Skeletal muscle satellite cell (primary cell): ENCODE results near the gene SIGLEC12.

Source experiments
- H3K27me3 ChIP-seq: 2 replicates; pipeline ENCODE4 v1.7.0; 2013; ENCODE audit warnings: low read length; ENCODE audit not compliant: control insufficient read depth, insufficient read depth
- H3K36me3 ChIP-seq: 2 replicates; pipeline ENCODE4 v1.7.0; 2013; ENCODE audit warnings: mild to moderate bottlenecking, control low read depth, low read length; ENCODE audit not compliant: insufficient read depth
- H3K4me1 ChIP-seq: 2 replicates; pipeline ENCODE4 v1.7.0; 2013; ENCODE audit warnings: low read length; ENCODE audit not compliant: control insufficient read depth, insufficient read depth
- H3K4me2 ChIP-seq: 2 replicates; pipeline ENCODE4 v1.7.0; 2013; ENCODE audit warnings: mild to moderate bottlenecking, low read length
- H3K4me3 ChIP-seq: 2 replicates; pipeline ENCODE4 v1.7.0; 2013; ENCODE audit warnings: low read length
- H3K9ac ChIP-seq: 2 replicates; pipeline ENCODE4 v1.7.0; 2013; ENCODE audit warnings: mild to moderate bottlenecking, low read depth, low read length, moderate library complexity
- H3K9me3 ChIP-seq: replicated peaks from 2 replicates; pipeline ENCODE4 v1.7.0; 2013; ENCODE audit warnings: mild to moderate bottlenecking, control low read depth, low read length

SIGLEC12 gene

DNA sequence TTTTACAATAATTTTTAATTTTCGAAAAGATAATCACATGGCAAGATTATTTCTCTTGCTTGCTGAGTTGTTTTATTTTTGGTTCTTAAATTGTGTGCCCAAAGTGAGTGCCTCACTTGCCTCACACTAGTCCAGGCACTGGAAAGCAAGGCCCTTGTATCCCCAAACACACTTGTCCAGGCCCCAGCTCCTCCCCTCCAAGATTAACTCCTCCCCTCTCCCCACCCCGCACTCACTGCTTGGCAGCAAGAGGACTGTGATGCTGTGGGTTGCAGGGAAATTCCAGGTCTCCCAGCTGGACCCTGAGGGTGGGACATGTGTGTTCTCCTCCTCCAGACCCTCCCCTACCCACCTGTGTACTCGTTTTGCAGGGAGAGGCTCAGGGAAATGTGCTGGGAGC is 3.9 kb downstream of the SIGLEC12 start:
- Histone ChIP-seq H3K27me3 (no peaks in the 10 kb centered on the region), H3K36me3 (no peaks in the 10 kb centered on the region), H3K4me1 (no peaks in the 10 kb centered on the region), H3K4me2 (no peak overlapping the region), H3K9me3 (peaks cover 6% of the 10 kb centered on the region), H3K4me3 (no peak overlapping the region), H3K9ac (no peak overlapping the region)

DNA sequence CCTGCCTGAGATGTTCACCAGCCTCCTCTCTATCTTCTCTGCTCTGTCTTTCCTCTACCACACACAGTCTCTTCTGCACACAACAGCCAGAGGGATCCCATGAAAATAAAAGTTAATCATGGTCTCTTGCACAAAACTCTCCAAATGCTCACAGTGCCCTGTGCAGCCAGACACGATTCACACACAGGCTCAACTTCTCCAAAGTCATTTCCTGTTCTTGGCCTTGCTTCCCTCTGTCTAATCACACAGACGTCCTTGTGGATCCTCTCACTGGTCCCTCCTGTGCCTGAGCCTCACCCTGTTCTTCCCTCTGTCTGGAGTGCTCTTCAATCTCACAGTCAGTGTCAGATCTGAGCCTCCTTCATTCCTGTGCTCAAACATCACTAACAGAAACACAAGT is 7.8 kb downstream of the SIGLEC12 start:
- H3K4me3 ChIP-seq, result no peak overlapping the region
- no peaks in the 10 kb centered on the region for H3K36me3 ChIP-seq
- H3K9ac ChIP-seq, result no peak overlapping the region
- no peaks in the 10 kb centered on the region for H3K27me3 ChIP-seq
- H3K4me1 ChIP-seq, result no peaks in the 10 kb centered on the region
- H3K9me3 ChIP-seq, result peaks cover 6% of the 10 kb centered on the region
- no peak overlapping the region for H3K4me2 ChIP-seq

DNA sequence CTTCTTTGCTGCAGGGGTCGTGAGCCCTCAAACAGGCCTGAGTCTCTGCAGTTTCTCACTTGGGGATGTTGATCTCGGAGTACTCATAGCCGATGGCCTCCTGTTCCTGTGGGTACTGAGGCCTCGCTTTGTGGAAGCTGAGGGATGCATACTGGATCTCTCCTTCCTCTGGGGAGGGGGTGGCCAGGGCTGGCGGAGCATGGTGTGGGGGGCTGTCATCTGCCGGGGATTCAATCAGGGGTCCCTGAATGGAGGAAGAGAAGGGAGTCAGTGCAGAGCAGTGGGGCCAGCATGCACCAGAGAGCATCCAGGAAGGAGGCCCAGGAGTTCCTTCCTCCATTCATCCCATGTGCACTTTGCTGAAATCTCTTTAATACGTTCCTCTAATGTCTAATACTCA is 10.0 kb downstream of the SIGLEC12 start:
- Histone ChIP-seq H3K4me1 (no peaks in the 10 kb centered on the region), H3K4me3 (no peak overlapping the region), H3K4me2 (no peak overlapping the region), H3K9ac (no peak overlapping the region), H3K9me3 (peaks cover 2% of the 10 kb centered on the region), H3K27me3 (no peaks in the 10 kb centered on the region), H3K36me3 (no peaks in the 10 kb centered on the region)

DNA sequence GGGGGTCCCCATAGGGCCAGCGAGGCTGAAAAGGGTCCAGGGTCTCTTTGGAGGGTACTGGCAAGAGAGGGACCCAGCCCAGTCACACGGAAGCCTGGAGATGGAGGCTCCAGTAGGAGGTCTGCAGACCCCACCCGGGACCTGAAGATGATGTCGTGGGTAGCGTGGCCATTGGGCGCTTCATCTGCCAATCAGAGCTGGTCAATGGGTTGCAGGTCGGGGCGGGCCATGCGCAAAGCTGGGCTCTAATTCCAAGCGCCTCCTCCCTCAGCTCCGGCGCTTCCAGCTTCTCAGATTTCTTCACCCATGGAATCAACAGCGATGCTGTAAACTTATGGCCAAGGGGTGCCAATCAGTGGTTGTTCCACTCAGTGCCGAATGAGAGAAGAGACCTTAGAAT is 10.9 kb downstream of the SIGLEC12 start:
- Histone ChIP-seq H3K4me3 (no peak overlapping the region), H3K36me3 (no peaks in the 10 kb centered on the region), H3K9ac (no peak overlapping the region), H3K4me2 (no peak overlapping the region), H3K9me3 (peaks cover 5% of the 10 kb centered on the region), H3K27me3 (no peaks in the 10 kb centered on the region), H3K4me1 (no peaks in the 10 kb centered on the region)

DNA sequence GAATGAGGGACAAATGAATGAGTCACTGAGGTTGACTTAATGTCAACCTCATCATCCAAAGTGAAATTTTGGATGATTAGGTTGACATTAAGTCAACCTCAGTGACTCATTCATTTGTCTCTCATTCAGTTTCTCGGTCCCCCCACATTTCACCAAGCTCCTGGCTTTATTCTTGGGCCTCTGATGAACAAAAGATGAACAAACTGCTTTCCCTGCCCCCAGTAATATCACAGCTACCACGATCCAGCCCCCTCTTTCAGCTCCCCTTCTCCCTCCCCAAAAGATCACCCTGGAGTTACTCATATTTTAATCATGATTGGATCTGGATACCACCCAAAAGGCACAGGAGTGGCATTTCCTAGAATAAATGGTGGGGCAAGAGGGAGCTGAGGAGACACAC is 12.5 kb downstream of the SIGLEC12 start:
- Histone ChIP-seq H3K27me3 (no peaks in the 10 kb centered on the region), H3K4me2 (no peak overlapping the region), H3K36me3 (no peaks in the 10 kb centered on the region), H3K4me1 (no peaks in the 10 kb centered on the region), H3K4me3 (no peak overlapping the region), H3K9ac (no peak overlapping the region), H3K9me3 (peaks cover 13% of the 10 kb centered on the region)

DNA sequence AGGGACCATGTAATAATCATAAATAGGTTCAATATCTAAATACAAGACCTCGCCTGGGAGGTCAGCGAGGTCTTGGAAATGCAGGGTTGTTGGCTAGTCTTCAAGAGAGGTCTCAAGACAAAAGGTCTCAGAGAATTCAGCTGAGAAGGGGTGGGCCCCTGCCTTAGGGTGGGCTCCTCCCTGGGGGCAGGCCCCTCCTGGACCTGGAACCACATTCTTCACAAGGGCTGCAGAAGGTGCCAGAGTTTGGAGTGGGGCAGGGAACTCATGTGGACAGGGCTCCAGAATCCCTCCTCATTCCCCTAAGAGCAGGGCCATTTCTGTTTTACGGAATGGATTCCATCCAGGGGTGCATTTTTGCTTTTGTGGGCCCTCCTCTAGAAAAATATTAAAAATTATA is 13.1 kb downstream of the SIGLEC12 start:
- no peaks in the 10 kb centered on the region for H3K36me3 ChIP-seq
- H3K27me3 ChIP-seq, result no peaks in the 10 kb centered on the region
- peaks cover 14% of the 10 kb centered on the region for H3K9me3 ChIP-seq
- no peak overlapping the region for H3K4me3 ChIP-seq
- H3K4me2 ChIP-seq, result no peak overlapping the region
- no peaks in the 10 kb centered on the region for H3K4me1 ChIP-seq
- no peak overlapping the region for H3K9ac ChIP-seq

DNA sequence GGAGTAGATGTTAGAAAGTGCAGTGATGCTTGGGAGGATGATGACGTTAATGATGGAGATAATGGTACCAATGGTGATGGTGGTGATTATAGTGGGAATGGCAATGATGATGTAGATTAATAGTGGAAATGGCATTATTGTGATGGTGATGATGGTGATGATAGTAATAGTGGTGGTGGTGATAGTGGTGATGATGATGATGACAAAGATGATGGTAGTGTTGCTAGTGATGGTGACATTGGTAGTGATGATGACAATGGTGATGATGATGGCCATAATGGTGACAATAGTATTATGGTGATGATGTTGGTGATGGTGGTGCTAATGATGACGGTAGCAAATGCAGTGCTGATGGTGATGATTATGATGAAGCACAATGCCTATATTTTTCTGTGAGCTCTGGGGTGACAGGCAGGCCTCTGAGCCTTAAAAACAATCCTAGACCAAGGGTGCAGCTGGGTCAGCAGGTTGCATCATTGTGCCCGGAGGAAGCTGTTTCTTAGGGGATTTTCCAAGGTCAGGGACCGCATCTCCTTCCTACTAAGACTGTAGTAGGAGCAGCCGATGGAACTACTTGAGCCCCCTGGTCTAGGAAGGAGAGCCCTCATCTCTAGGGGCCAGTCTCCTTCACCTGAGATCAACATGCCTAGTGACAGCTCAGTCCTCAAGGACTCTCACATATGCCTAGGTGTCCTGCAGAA is 15.5 kb downstream of the SIGLEC12 start:
- H3K27me3 ChIP-seq, result no peaks in the 10 kb centered on the region
- no peaks in the 10 kb centered on the region for H3K36me3 ChIP-seq
- no peak overlapping the region for H3K4me2 ChIP-seq
- no peaks in the 10 kb centered on the region for H3K4me1 ChIP-seq
- H3K9me3 ChIP-seq, result peaks cover 13% of the 10 kb centered on the region
- H3K4me3 ChIP-seq, result no peak overlapping the region
- no peak overlapping the region for H3K9ac ChIP-seq

DNA sequence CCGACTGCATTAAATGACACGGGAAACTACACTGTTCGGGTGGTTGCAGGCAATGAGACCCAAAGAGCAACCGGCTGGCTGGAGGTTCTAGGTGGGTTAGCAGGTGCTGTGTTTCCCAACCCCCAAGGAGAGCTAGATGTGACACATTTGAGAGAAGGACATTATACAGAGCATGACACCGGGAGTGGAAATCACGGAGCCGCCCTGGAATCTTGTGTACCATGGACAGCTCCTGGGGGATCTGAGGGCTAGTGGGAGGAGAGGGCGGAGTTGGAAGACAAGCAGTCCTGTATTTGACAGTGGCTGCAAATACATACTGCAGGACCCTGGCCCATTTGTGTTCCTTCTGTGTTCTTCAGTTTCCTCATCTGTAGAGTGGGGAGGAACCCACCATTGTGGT is 21.0 kb downstream of the SIGLEC12 start:
- Histone ChIP-seq H3K4me1 (no peaks in the 10 kb centered on the region), H3K9me3 (peaks cover 13% of the 10 kb centered on the region)

DNA sequence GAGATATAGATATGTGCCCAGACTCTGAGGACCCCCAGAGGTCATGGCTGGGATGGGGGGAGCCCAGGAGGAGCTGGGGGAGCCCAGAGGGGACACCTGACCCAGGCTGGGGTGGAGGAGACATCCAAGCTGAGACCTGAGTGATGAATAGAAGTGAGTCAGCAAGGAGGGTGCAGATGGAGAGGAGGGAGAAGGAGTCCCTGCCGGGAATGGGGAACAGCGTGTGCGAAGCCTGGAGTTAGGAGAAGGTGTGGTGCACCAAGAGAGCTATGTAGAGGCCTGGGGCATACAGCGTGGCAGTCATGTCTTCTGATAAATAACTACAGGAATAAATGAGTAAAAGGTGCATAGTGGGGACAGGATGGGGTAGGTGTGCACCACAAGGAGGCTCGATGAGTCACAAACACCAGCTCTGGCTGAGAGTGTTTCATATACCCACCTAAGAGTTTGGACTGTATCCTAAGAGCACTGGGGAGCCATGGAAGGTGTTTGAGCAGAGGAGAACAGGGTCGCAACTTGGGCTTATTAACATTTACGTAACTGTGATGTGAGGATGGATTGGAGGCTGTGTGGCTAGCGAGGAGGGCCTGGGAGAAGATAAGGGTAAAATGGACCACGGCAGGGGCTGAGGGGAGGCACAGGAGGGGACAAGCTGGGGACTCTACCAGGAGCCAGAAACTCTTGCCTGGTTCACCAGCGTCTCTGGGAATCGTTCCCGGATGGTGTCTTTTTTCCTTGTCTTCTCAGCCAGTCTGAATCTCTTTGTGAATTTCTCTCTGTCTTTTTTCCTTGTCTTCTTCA is 21.9 kb downstream of the SIGLEC12 start:
- peaks cover 8% of the 10 kb centered on the region for H3K9me3 ChIP-seq
- H3K4me3 ChIP-seq, result no peak overlapping the region
- H3K9ac ChIP-seq, result no peak overlapping the region
- H3K4me1 ChIP-seq, result no peaks in the 10 kb centered on the region
- no peaks in the 10 kb centered on the region for H3K36me3 ChIP-seq
- H3K4me2 ChIP-seq, result no peak overlapping the region
- no peaks in the 10 kb centered on the region for H3K27me3 ChIP-seq

More for the DNA sequence above, 21.0 kb downstream of the SIGLEC12 start:
- no peak overlapping the region for H3K9ac ChIP-seq
- no peak overlapping the region for H3K4me3 ChIP-seq
- no peaks in the 10 kb centered on the region for H3K27me3 ChIP-seq
- H3K4me2 ChIP-seq, result no peak overlapping the region
- H3K36me3 ChIP-seq, result no peaks in the 10 kb centered on the region

DNA sequence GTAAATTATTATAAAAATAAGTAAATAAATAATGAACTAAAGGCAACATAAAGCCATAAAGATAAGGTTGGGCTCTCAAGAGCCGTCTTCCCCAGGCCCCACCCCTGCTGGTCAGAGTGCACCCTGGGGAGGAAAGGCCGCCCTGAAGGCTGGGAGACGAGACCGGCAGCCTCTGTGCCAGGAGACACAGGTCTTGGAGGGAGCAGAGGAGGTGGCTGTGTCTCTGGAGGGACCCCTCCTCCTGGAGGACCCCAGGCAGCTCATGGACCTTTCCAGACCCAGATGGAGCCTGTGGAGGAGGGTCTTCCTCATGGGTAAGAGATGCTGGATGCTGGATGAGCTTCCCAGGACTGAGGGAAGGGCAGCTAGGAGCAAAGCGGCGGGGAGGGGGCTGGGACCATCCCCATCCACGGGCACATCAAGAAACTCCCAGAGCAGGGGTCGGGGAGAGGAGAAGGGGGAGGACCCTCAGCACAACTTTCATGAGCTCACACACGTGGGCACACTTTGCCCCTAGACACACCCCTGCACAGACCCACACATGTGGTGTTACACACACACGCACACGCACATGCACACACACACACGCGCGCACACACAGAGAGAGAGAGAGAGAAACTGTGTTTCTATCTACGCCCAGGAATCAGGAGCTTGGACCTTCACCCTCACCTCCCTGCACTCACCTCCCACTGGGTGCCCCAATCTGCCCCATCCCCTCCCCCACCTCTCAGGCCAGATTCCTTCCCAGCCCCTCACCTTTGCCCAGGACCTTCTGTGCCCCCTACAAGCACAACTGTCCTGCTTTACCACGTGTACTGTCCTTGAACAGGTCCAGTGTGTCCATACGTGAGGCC is 23.0 kb downstream of the SIGLEC12 start, which contains the start of gene CEACAM18:
TSS of gene CEACAM18 (plus strand) at position 159 of the 854 bp plus-strand sequence.
- H3K27me3 ChIP-seq, result no peaks in the 10 kb centered on the region
- no peak within 1 kb of the TSS for H3K4me3 ChIP-seq
- no peaks in the 10 kb centered on the region for H3K4me1 ChIP-seq
- H3K36me3 ChIP-seq, result no peaks in the 10 kb centered on the region
- no peak within 1 kb of the TSS for H3K4me2 ChIP-seq
- H3K9me3 ChIP-seq, result peaks cover 3% of the 10 kb centered on the region
- H3K9ac ChIP-seq, result no peak within 1 kb of the TSS

DNA sequence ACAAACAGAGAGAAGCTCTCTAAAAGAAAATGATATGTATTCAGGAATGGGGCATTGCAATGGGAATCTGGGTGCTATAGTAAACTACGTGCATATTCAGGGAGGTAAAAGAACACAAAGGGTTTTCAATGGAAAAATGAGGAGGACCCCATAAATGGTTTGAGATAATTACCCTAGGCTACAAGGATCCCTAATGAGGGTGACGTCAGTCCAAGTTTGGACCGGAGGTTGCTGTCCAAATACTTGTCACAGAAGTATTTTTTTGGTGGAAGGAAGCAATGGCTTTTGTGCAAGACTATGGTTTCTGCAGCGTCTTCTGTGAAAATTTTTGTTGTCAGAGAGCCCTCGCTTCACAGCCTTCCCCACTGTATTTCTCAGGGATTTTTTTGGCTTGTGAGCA is 24.3 kb downstream of the SIGLEC12 start:
- Histone ChIP-seq H3K4me3 (no peak overlapping the region), H3K27me3 (no peaks in the 10 kb centered on the region), H3K9ac (no peak overlapping the region), H3K4me1 (no peaks in the 10 kb centered on the region), H3K4me2 (no peak overlapping the region), H3K9me3 (peaks cover 3% of the 10 kb centered on the region), H3K36me3 (no peaks in the 10 kb centered on the region)
